HepG2 (cell line): Measurements from ENCODE around the gene FERMT2. TPM values are rescaled to one million over a fixed set of nuclear protein-coding genes. Genes with fewer than 3 reads are reported as not detected.

Source experiments
- BCL6 ChIP-seq: IDR thresholded peaks from 2 replicates; pipeline ENCODE4 v1.6.1; 2016; ENCODE audit warnings: missing genetic modification reagents, missing compliant biosample characterization
- ESRRA ChIP-seq: sonication (generic); formaldehyde crosslinking; IDR thresholded peaks from 2 replicates; pipeline ENCODE4 v1.5.1; 2020; ENCODE audit warnings: mild to moderate bottlenecking, low read depth, missing genetic modification reagents
- FOSL1 ChIP-seq: sonication (generic); formaldehyde crosslinking; IDR thresholded peaks from 2 replicates; pipeline ENCODE4 v1.9.0; 2021; ENCODE audit warnings: missing genetic modification reagents, borderline replicate concordance
- FOXA1 ChIP-seq, 2 experiments: fragments of 450-650 bp in 1 of 2; sonication (generic) in 1 of 2; formaldehyde crosslinking in 1 of 2; IDR thresholded peaks; 2 replicates each; pipeline versions ENCODE4 v1.4.0 to v1.6.1; 2016 to 2020; ENCODE audit warnings: missing genetic modification reagents in 1 of 2
- GATAD2A ChIP-seq: IDR thresholded peaks from 2 replicates; pipeline ENCODE4 v1.6.1; 2016
- HMG20A ChIP-seq: IDR thresholded peaks from 2 replicates; pipeline ENCODE4 v1.6.1; 2016; ENCODE audit warnings: borderline replicate concordance
- HOXD1 ChIP-seq: sonication (generic); formaldehyde crosslinking; IDR thresholded peaks from 2 replicates; pipeline ENCODE4 v1.5.0; 2020; ENCODE audit warnings: missing genetic modification reagents
- NCOA5 ChIP-seq: sonication (generic); formaldehyde crosslinking; IDR thresholded peaks from 2 replicates; pipeline ENCODE4 v1.4.0; 2020; ENCODE audit warnings: missing genetic modification reagents
- NFIC ChIP-seq: IDR thresholded peaks from 2 replicates; pipeline ENCODE4 v1.6.1; 2012; ENCODE audit warnings: mild to moderate bottlenecking, low read length, inconsistent platforms
- SOX13 ChIP-seq, 3 experiments: fragments of 450-650 bp in 1 of 3; sonication (generic) in 1 of 3; formaldehyde crosslinking in 1 of 3; IDR thresholded peaks in 2 of 3; conservative IDR thresholded peaks in 1 of 3; 2 replicates each; pipeline versions ENCODE4 v1.5.0 to v1.6.1; 2016 to 2020; ENCODE audit warnings: antibody characterized with exemption in 1 of 3, mild to moderate bottlenecking in 1 of 3, missing compliant biosample characterization in 1 of 3, missing genetic modification reagents in 1 of 3, moderate library complexity in 1 of 3
- SOX5 ChIP-seq: IDR thresholded peaks from 2 replicates; pipeline ENCODE4 v1.6.1; 2016; ENCODE audit warnings: borderline replicate concordance
- SOX6 ChIP-seq, 2 experiments: fragments of 450-650 bp in 1 of 2; sonication (generic) in 1 of 2; formaldehyde crosslinking in 1 of 2; IDR thresholded peaks; 2 replicates each; pipeline versions ENCODE4 v1.4.0 to v1.6.1; 2017 to 2020; ENCODE audit warnings: antibody characterized with exemption in 1 of 2, mild to moderate bottlenecking in 1 of 2, missing genetic modification reagents in 1 of 2
- TEAD3 ChIP-seq: optimal IDR thresholded peaks from 2 replicates; pipeline ENCODE3; 2016; ENCODE audit warnings: borderline replicate concordance
- WIZ ChIP-seq: sonication (generic); formaldehyde crosslinking; IDR thresholded peaks from 2 replicates; pipeline ENCODE4 v1.5.1; 2020; ENCODE audit warnings: mild to moderate bottlenecking, missing genetic modification reagents
- ZNF343 ChIP-seq: sonication (generic); formaldehyde crosslinking; IDR thresholded peaks from 2 replicates; pipeline ENCODE4 v1.4.0; 2020; ENCODE audit warnings: mild to moderate bottlenecking, missing genetic modification reagents
- polyA plus RNA-seq, 8 experiments: library from polyadenylated mRNA; depleted of rRNA in 3 of 8; stranded (reverse) in 7 of 8; unstranded in 1 of 8; fragments of >200 nt; fragmentation: Illumina TruSeq in 4 of 8; extraction: Trizol in 4 of 8; gene quantifications; 2 replicates each; pipeline versions ENCODE4 v1.2.1 to v1.2.3, GENCODE V29; 2011 to 2016; ENCODE audit warnings: low read depth in 4 of 8, missing spikeins in 1 of 8, mixed read lengths in 1 of 8; ENCODE audit not compliant: insufficient read depth in 1 of 8
- total RNA-seq, 5 experiments: library from RNA; depleted of rRNA; stranded (reverse); fragments of >200 nt; fragmentation: Illumina TruSeq; extraction: Trizol; gene quantifications; 2 replicates each; pipeline ENCODE4 v1.2.3, GENCODE V29; 2016; ENCODE audit warnings: low read depth in 1 of 5
- TF ChIP-seq, protein P1 (sequence below): sonication (generic); formaldehyde crosslinking; IDR thresholded peaks from 2 replicates; pipeline ENCODE4 v1.8.0; 2022; ENCODE audit warnings: mild to moderate bottlenecking, missing genetic modification reagents
- TF ChIP-seq, protein P2 (sequence below): sonication (generic); formaldehyde crosslinking; IDR thresholded peaks from 2 replicates; pipeline ENCODE4 v1.5.0; 2020; ENCODE audit warnings: mild to moderate bottlenecking, missing genetic modification reagents
- TF ChIP-seq, protein P3 (sequence below): sonication (generic); formaldehyde crosslinking; IDR thresholded peaks from 2 replicates; pipeline ENCODE4 v1.8.0; 2022; ENCODE audit warnings: mild to moderate bottlenecking, missing genetic modification reagents; ENCODE audit not compliant: insufficient replicate concordance
- TF ChIP-seq, protein P4 (sequence below): sonication (generic); formaldehyde crosslinking; IDR thresholded peaks from 2 replicates; pipeline ENCODE4 v1.9.0; 2022; ENCODE audit warnings: missing genetic modification reagents, mild to moderate bottlenecking, borderline replicate concordance
- TF ChIP-seq, protein P5 (sequence below): IDR thresholded peaks from 2 replicates; pipeline ENCODE4 v1.4.0; 2020; ENCODE audit warnings: mild to moderate bottlenecking, missing genetic modification reagents

FERMT2 gene
- total and polyA plus RNA-seq, 2 of the 13 experiments (the other 11 are each of a cell fraction or from before 2014, with no cell fraction given): 36.2 to 60.4 TPM

DNA sequence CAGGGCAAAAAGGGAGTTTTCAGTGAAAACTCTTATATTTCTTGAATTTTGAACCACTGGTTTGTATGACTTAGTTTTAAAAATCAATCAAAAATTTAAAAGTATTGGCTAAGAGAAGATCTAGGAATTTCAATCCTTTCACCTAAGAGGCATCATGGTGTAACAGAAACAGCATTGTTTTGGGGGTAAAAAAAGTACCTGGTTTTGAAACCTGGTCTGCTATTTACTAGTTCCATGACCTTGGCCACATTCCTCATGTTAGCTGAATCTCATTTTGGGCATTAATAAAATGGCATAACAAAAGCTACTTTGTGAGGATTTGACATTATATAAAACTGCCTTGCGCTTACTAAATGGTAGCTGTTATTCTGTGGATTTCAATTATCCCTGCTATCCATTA lies 142.7 kb downstream of the FERMT2 start (continued):
- TF ChIP-seq, protein P1, sequence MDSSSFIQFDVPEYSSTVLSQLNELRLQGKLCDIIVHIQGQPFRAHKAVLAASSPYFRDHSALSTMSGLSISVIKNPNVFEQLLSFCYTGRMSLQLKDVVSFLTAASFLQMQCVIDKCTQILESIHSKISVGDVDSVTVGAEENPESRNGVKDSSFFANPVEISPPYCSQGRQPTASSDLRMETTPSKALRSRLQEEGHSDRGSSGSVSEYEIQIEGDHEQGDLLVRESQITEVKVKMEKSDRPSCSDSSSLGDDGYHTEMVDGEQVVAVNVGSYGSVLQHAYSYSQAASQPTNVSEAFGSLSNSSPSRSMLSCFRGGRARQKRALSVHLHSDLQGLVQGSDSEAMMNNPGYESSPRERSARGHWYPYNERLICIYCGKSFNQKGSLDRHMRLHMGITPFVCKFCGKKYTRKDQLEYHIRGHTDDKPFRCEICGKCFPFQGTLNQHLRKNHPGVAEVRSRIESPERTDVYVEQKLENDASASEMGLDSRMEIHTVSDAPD (CRISPR knock-in tag): no peak
- TF ChIP-seq FOXA1 (IDR thresholded peaks at IDR 0.05) (no peak), FOXA1 (CRISPR knock-in tag; IDR thresholded peaks at IDR 0.05) (peak; percentile 34; the same call in 1 of the 2 replicates), GATAD2A (CRISPR knock-in tag) (peak; percentile 37; the same call in 1 of the 2 replicates), HMG20A (CRISPR knock-in tag) (0 out of 2 replicates have a peak, but pooled peaks have one; percentile 25), NFIC (peak; percentile 27; the same call in 1 of the 2 replicates), SOX13 (IDR thresholded peaks at IDR 0.05) (no peak), SOX13 (CRISPR knock-in tag; conservative IDR thresholded peaks at IDR 0.05 in 1 of 2, IDR thresholded peaks at IDR 0.05 in 1 of 2) (peak in 1 of 2 experiments; percentile 48; a peak in 2 of 4 replicates), NCOA5 (CRISPR knock-in tag) (no peak), SOX6 (IDR thresholded peaks at IDR 0.05) (no peak), SOX6 (CRISPR knock-in tag; IDR thresholded peaks at IDR 0.05) (peak; percentile 26; the same call in 1 of the 2 replicates), BCL6 (CRISPR knock-in tag) (peak; percentile 90), WIZ (no peak), HOXD1 (CRISPR knock-in tag) (no peak), ESRRA (no peak), ZNF343 (CRISPR knock-in tag) (no peak), FOSL1 (CRISPR knock-in tag) (no peak), TEAD3 (CRISPR knock-in tag) (peak; percentile 59), SOX5 (CRISPR knock-in tag) (peak; percentile 37; the same call in 1 of the 2 replicates)
- TF ChIP-seq, protein P2, sequence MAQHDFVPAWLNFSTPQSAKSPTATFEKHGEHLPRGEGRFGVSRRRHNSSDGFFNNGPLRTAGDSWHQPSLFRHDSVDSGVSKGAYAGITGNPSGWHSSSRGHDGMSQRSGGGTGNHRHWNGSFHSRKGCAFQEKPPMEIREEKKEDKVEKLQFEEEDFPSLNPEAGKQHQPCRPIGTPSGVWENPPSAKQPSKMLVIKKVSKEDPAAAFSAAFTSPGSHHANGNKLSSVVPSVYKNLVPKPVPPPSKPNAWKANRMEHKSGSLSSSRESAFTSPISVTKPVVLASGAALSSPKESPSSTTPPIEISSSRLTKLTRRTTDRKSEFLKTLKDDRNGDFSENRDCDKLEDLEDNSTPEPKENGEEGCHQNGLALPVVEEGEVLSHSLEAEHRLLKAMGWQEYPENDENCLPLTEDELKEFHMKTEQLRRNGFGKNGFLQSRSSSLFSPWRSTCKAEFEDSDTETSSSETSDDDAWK: no peak
- TF ChIP-seq, protein P3, sequence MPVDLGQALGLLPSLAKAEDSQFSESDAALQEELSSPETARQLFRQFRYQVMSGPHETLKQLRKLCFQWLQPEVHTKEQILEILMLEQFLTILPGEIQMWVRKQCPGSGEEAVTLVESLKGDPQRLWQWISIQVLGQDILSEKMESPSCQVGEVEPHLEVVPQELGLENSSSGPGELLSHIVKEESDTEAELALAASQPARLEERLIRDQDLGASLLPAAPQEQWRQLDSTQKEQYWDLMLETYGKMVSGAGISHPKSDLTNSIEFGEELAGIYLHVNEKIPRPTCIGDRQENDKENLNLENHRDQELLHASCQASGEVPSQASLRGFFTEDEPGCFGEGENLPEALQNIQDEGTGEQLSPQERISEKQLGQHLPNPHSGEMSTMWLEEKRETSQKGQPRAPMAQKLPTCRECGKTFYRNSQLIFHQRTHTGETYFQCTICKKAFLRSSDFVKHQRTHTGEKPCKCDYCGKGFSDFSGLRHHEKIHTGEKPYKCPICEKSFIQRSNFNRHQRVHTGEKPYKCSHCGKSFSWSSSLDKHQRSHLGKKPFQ: no peak
- TF ChIP-seq, protein P4, sequence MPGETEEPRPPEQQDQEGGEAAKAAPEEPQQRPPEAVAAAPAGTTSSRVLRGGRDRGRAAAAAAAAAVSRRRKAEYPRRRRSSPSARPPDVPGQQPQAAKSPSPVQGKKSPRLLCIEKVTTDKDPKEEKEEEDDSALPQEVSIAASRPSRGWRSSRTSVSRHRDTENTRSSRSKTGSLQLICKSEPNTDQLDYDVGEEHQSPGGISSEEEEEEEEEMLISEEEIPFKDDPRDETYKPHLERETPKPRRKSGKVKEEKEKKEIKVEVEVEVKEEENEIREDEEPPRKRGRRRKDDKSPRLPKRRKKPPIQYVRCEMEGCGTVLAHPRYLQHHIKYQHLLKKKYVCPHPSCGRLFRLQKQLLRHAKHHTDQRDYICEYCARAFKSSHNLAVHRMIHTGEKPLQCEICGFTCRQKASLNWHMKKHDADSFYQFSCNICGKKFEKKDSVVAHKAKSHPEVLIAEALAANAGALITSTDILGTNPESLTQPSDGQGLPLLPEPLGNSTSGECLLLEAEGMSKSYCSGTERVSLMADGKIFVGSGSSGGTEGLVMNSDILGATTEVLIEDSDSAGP (CRISPR knock-in tag): no peak
- TF ChIP-seq, protein P5, sequence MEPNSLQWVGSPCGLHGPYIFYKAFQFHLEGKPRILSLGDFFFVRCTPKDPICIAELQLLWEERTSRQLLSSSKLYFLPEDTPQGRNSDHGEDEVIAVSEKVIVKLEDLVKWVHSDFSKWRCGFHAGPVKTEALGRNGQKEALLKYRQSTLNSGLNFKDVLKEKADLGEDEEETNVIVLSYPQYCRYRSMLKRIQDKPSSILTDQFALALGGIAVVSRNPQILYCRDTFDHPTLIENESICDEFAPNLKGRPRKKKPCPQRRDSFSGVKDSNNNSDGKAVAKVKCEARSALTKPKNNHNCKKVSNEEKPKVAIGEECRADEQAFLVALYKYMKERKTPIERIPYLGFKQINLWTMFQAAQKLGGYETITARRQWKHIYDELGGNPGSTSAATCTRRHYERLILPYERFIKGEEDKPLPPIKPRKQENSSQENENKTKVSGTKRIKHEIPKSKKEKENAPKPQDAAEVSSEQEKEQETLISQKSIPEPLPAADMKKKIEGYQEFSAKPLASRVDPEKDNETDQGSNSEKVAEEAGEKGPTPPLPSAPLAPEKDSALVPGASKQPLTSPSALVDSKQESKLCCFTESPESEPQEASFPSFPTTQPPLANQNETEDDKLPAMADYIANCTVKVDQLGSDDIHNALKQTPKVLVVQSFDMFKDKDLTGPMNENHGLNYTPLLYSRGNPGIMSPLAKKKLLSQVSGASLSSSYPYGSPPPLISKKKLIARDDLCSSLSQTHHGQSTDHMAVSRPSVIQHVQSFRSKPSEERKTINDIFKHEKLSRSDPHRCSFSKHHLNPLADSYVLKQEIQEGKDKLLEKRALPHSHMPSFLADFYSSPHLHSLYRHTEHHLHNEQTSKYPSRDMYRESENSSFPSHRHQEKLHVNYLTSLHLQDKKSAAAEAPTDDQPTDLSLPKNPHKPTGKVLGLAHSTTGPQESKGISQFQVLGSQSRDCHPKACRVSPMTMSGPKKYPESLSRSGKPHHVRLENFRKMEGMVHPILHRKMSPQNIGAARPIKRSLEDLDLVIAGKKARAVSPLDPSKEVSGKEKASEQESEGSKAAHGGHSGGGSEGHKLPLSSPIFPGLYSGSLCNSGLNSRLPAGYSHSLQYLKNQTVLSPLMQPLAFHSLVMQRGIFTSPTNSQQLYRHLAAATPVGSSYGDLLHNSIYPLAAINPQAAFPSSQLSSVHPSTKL (CRISPR knock-in tag): peak; percentile 58; the same call in 1 of the 2 replicates
